Muscle layer of duodenum (tissue), 2 donors: ENCODE data around the gene MAP7.

ENCODE experiments used
- H3K27ac ChIP-seq: one replicate; pipeline ENCODE4 v1.7.0; 2013; ENCODE audit warnings: mild to moderate bottlenecking, low read length
- H3K27me3 ChIP-seq: one replicate; pipeline ENCODE4 v1.7.0; 2013; ENCODE audit warnings: low read depth, mild to moderate bottlenecking, control low read depth, low read length
- H3K36me3 ChIP-seq, 2 donors: one replicate each; pipeline ENCODE4 v1.7.0; 2013; ENCODE audit warnings: low read length in 2 of 2, control low read depth in 1 of 2, mild to moderate bottlenecking in 1 of 2; ENCODE audit not compliant: insufficient read depth in 2 of 2, control insufficient read depth in 1 of 2
- H3K4me1 ChIP-seq, 2 donors: one replicate each; pipeline ENCODE4 v1.7.0; 2013; ENCODE audit warnings: low read length in 2 of 2, mild to moderate bottlenecking in 2 of 2, control low read depth in 1 of 2, moderate library complexity in 1 of 2; ENCODE audit not compliant: insufficient read depth in 2 of 2, control insufficient read depth in 1 of 2
- H3K4me3 ChIP-seq, 2 donors: one replicate each; pipeline ENCODE4 v1.7.0; 2013; ENCODE audit warnings: low read length in 2 of 2, low read depth in 1 of 2, mild to moderate bottlenecking in 1 of 2
- H3K9me3 ChIP-seq, 2 donors: one replicate each; pipeline ENCODE4 v1.7.0; 2013; ENCODE audit warnings: low read length in 2 of 2, control low read depth in 1 of 2, mild to moderate bottlenecking in 1 of 2; ENCODE audit not compliant: control insufficient read depth in 1 of 2
- donor health status: healthy.

Gene MAP7

DNA sequence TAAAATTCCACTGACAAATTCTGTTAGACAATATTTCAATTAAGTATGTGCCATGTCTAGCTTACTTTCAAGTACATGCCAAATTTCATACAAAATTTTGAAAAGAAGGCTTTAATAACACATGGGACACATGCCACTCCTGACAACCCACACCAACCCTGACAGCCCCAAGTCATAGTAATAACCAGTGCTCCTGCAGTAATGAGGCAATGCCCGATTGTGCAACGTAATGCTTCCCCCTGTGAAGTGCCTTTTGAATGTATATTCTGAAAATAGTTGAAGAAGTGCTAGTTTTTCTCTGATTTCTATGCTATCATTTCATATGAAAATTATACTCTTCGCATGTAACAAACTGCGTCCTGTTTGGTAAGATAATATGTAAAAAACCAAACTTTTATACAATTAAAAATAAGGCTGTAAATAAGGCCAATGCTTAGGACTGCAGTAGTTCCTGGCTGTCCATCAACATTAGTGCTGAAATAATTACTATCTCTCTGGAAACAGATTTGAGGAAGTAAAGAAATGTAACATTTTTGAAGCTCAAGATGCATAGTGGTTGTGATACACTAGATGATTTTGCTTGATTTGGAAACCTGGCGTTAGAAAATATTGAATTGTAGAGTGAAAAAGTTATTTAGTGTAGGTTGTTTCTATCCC is 134.7 kb downstream of the MAP7 start:
- Histone ChIP-seq H3K4me3 (no peak overlapping the region), H3K36me3 (no peaks in the 10 kb centered on the region), H3K27me3 (no peaks in the 10 kb centered on the region), H3K27ac (no peak overlapping the region), H3K4me1 (no peaks in the 10 kb centered on the region), H3K9me3 (no peaks in the 10 kb centered on the region)

GRCh38 chr6:136412410-136412809 is 137.8 kb downstream of the MAP7 start:
- Histone ChIP-seq H3K9me3 (no peaks in the 10 kb centered on the region), H3K27me3 (no peaks in the 10 kb centered on the region), H3K4me3 (no peak overlapping the region), H3K27ac (no peak overlapping the region), H3K36me3 (peaks cover 0 to 3% of the 10 kb centered on the region in 2 donors), H3K4me1 (no peaks in the 10 kb centered on the region)

DNA sequence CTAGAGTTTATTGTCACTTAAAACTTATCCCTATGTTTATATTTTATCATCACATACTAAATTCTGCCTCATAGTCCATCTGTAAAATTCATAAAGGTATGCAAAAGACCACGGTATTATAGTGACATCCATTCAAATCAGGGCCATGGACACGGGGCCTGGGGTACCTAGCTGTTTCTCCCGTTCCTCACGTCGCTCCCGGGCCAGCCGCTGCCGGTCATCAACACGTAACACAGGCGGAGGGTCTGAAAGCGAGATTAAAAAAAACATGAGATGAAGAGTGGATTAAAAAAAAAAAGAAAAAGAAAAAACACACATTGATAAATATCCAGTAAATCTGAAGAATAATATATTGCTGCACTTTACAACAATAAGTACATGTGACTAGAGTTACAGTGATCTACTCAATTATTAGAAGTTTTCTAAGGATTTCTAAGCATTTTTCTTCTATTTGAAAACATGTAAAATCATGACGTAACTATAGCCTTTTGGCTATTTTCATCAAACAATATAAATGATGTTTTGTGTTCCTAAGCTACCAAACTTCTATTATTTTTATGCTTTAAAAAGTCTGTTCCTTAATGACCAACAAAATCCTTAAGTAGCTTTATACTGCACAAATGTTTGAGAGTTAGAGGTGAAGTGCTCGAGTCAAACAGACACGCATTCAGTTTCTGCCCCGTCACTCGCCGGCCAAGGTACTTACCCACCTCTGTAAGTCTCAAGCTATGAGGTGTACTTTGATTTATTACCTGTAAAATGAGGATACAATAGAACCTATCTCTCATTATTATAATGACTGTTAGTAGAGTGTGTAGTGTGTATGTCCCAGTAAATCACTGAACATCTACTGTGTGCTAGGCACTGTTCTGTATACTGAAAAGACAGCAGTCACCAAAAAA is 138.5 kb downstream of the MAP7 start:
- Histone ChIP-seq H3K27ac (no peak overlapping the region), H3K36me3 (peaks cover 0 to 3% of the 10 kb centered on the region in 2 donors), H3K4me1 (no peaks in the 10 kb centered on the region), H3K9me3 (no peaks in the 10 kb centered on the region), H3K4me3 (no peak overlapping the region), H3K27me3 (no peaks in the 10 kb centered on the region)

DNA sequence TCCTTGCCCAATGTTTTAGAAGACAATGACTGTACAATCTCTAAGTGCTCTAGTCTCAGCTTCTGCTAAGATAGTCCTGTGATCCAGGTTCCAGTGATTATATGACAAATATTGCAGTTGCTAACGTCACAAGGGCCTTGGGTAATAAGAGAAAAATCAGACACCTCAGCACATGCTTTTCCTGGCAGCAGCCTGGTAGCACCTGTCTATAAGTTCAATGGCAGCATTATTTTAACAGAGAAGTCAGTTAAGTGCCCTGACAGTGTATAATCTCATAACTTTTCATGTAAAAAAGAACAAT is 139.2 kb downstream of the MAP7 start:
- Histone ChIP-seq H3K27me3 (no peaks in the 10 kb centered on the region), H3K4me1 (no peaks in the 10 kb centered on the region), H3K9me3 (no peaks in the 10 kb centered on the region), H3K36me3 (peaks cover 0 to 3% of the 10 kb centered on the region in 2 donors), H3K27ac (no peak overlapping the region), H3K4me3 (no peak overlapping the region)

DNA sequence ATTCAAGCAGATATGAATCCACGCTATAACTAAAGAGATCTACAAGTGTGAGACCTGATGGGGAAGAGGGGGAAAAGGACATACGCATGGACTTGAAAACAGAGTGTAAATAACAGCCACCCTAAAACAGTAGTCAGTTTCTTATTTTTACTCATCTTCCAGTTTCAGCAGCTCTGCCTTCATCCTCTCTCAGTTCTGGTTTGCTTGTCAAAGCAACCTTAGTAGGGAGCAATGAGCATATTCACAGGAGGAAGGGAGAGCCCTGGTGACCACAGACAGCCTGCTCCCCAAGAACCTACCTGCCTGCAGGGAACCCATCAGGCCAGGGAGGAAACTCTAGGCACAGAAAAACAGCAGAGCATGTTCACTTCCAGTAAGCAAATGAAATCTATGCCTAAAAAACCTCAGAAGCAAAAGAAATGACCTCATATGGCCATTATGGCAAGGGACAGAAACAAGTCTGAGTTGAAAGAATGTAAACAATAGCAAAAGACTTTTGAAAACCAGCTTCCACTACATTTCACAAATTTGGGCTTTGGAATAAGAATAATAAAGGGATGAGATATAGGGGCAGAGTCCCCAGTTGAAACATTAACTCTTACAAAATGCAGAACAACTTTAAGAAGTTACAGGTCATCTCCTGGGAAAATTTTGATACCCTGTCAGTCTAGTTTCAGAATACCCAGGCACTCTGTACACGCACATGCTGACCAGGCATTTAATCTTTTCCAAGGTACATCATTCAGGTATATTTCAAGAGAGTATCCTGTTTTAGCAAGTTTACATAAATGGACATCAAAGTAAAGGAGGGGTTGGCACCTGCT is 139.8 kb downstream of the MAP7 start:
- H3K4me1 ChIP-seq = no peaks in the 10 kb centered on the region
- no peak overlapping the region for H3K27ac ChIP-seq
- H3K4me3 ChIP-seq = no peak overlapping the region
- no peaks in the 10 kb centered on the region for H3K27me3 ChIP-seq
- H3K9me3 ChIP-seq = no peaks in the 10 kb centered on the region
- peaks cover 0 to 3% of the 10 kb centered on the region in 2 donors for H3K36me3 ChIP-seq

GRCh38 chr6:136409597-136409996 is 140.6 kb downstream of the MAP7 start:
- H3K4me1 ChIP-seq = no peaks in the 10 kb centered on the region
- H3K9me3 ChIP-seq = no peaks in the 10 kb centered on the region
- H3K36me3 ChIP-seq = peaks cover 0 to 3% of the 10 kb centered on the region in 2 donors
- no peak overlapping the region for H3K4me3 ChIP-seq
- no peak overlapping the region for H3K27ac ChIP-seq
- H3K27me3 ChIP-seq = no peaks in the 10 kb centered on the region

DNA sequence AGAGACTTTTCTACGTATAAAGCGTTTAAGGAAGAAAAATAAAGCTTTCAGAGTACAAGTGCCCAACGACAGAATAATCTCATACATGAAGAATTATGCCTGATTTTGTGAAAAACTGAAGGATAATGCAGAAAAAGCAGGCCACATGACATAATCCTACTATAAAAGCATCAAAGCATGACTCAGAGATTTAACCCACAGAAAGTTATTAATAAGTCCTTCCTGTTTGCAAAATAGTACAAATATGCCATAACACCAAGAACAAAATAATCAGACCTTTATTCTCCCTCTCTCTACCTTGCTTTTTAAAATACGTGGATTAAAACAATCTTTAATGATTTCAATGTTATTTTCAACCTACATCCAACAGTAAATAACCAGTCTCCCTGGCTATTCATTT is 142.0 kb downstream of the MAP7 start:
- H3K9me3 ChIP-seq = no peaks in the 10 kb centered on the region
- peaks cover 0 to 7% of the 10 kb centered on the region in 2 donors for H3K36me3 ChIP-seq
- no peak overlapping the region for H3K27ac ChIP-seq
- no peak overlapping the region for H3K4me3 ChIP-seq
- no peaks in the 10 kb centered on the region for H3K27me3 ChIP-seq
- H3K4me1 ChIP-seq = no peaks in the 10 kb centered on the region

GRCh38 chr6:136405420-136406029 is 144.7 kb downstream of the MAP7 start:
- H3K27me3 ChIP-seq = no peaks in the 10 kb centered on the region
- no peak overlapping the region for H3K4me3 ChIP-seq
- H3K4me1 ChIP-seq = no peaks in the 10 kb centered on the region
- H3K27ac ChIP-seq = no peak overlapping the region
- peaks cover 0 to 11% of the 10 kb centered on the region in 2 donors for H3K36me3 ChIP-seq
- H3K9me3 ChIP-seq = no peaks in the 10 kb centered on the region

DNA sequence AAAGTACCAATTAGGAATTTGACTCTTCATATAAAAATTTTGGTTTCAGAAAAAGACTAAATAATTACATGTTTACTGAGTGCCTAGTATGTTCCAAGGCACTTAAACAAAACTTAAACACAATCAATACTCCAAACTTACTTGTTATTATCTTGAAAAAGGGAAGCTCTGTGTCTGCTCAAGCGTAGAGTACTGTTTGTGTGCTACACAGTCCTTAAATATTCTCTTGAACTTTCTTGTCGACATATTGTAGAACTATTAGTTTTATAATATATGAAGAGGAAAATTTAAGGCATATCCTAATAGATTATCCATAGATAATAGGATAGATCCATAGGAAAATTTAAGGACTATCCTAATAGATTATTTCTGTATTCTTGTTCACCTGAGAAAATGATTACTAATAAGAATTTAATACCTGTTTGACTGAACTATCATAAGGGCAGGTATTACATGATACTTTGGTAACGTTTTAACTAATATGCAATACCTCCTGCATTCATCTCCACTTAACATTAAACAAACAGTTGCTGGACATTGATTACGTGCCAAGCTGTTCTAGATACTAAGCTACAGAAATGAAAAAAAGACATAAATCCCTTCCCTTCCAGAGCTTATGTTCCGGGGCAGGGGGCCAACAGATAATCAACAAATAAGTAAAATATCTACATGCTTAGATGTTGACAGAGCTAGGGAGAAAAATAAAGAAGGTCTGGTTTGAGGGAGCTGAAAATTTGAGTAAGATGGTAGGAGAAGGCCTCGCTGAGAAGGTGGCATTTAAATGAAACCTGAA is 145.4 kb downstream of the MAP7 start:
- no peak overlapping the region for H3K4me3 ChIP-seq
- H3K27me3 ChIP-seq = no peaks in the 10 kb centered on the region
- H3K36me3 ChIP-seq = peaks cover 0 to 8% of the 10 kb centered on the region in 2 donors
- H3K27ac ChIP-seq = no peak overlapping the region
- H3K4me1 ChIP-seq = no peaks in the 10 kb centered on the region
- no peaks in the 10 kb centered on the region for H3K9me3 ChIP-seq

- Histone ChIP-seq H3K9me3 (no peaks in the 10 kb centered on the region), H3K4me3 (no peak overlapping the region), H3K27me3 (no peaks in the 10 kb centered on the region), H3K36me3 (peaks cover 0 to 8% of the 10 kb centered on the region in 2 donors), H3K4me1 (no peaks in the 10 kb centered on the region), H3K27ac (no peak overlapping the region)
Observed at GRCh38 chr6:136404007-136404406, 146.2 kb downstream of the MAP7 start.
